H9 (cell line): ENCODE results near the gene HMGCLL1. TPM values are rescaled to one million over a fixed set of nuclear protein-coding genes. Genes with fewer than 3 reads are reported as not detected.

Experiments
- DNase-seq: peaks from one replicate; pipeline ENCODE4 v3.0.0-alpha.2; 2017
- H2AFZ ChIP-seq: one replicate; pipeline ENCODE4 v1.6.1; 2013; ENCODE audit warnings: mild to moderate bottlenecking, low read length, control low read depth, moderate library complexity
- H2AK5ac ChIP-seq: 2 replicates; pipeline ENCODE4 v1.6.1; 2013; ENCODE audit warnings: low read length, control low read depth, mixed read lengths; ENCODE audit not compliant: insufficient read length
- H2BK120ac ChIP-seq: one replicate; pipeline ENCODE4 v1.6.1; 2013; ENCODE audit warnings: low read depth, mild to moderate bottlenecking, low read length, control low read depth, inconsistent platforms; ENCODE audit not compliant: poor library complexity, severe bottlenecking
- H2BK12ac ChIP-seq: 2 replicates; pipeline ENCODE4 v1.6.1; 2013; ENCODE audit warnings: low read length, control low read depth, mixed read lengths, low read depth; ENCODE audit not compliant: insufficient read length
- H2BK15ac ChIP-seq: 2 replicates; pipeline ENCODE4 v1.6.1; 2013; ENCODE audit warnings: low read depth, low read length, control low read depth
- H2BK20ac ChIP-seq: one replicate; pipeline ENCODE4 v1.6.1; 2013; ENCODE audit warnings: low read depth, mild to moderate bottlenecking, low read length, control low read depth, inconsistent platforms; ENCODE audit not compliant: poor library complexity, severe bottlenecking
- H2BK5ac ChIP-seq: 2 replicates; pipeline ENCODE4 v1.6.1; 2013; ENCODE audit warnings: low read length, control low read depth, mixed read lengths; ENCODE audit not compliant: insufficient read length
- H3K14ac ChIP-seq: 2 replicates; pipeline ENCODE4 v1.6.1; 2013; ENCODE audit warnings: low read length, control low read depth; ENCODE audit not compliant: insufficient read depth
- H3K18ac ChIP-seq: 2 replicates; pipeline ENCODE4 v1.6.1; 2013; ENCODE audit warnings: low read depth, mild to moderate bottlenecking, mixed read lengths, low read length, control low read depth; ENCODE audit not compliant: insufficient read length
- H3K23ac ChIP-seq: 2 replicates; pipeline ENCODE4 v1.6.1; 2013; ENCODE audit warnings: low read length, control low read depth, mixed read lengths, low read depth; ENCODE audit not compliant: insufficient read length
- H3K23me2 ChIP-seq: 2 replicates; pipeline ENCODE4 v1.6.1; 2013; ENCODE audit warnings: low read depth, mild to moderate bottlenecking, mixed read lengths, low read length, control low read depth; ENCODE audit not compliant: insufficient read length, poor library complexity, severe bottlenecking
- H3K27ac ChIP-seq: 2 replicates; pipeline ENCODE4 v1.5.1; 2013; ENCODE audit warnings: low read length, control low read depth, mixed read lengths, low read depth; ENCODE audit not compliant: insufficient read length
- H3K27me3 ChIP-seq: 2 replicates; pipeline ENCODE4 v1.6.1; 2013; ENCODE audit warnings: low read length, control low read depth, inconsistent platforms; ENCODE audit not compliant: insufficient read depth
- H3K4ac ChIP-seq: 2 replicates; pipeline ENCODE4 v1.6.1; 2013; ENCODE audit warnings: low read depth, mild to moderate bottlenecking, control low read depth, inconsistent platforms, low read length, moderate library complexity
- H3K4me1 ChIP-seq: 2 replicates; pipeline ENCODE4 v1.6.1; 2013; ENCODE audit warnings: low read length, control low read depth, inconsistent platforms; ENCODE audit not compliant: insufficient read depth
- H3K4me2 ChIP-seq: 2 replicates; pipeline ENCODE4 v1.6.1; 2013; ENCODE audit warnings: low read length, control low read depth, mixed read lengths; ENCODE audit not compliant: insufficient read length, insufficient read depth
- H3K56ac ChIP-seq: 2 replicates; pipeline ENCODE4 v1.6.1; 2013; ENCODE audit warnings: low read depth, mild to moderate bottlenecking, mixed read lengths, low read length, control low read depth; ENCODE audit not compliant: insufficient read length
- H3K79me1 ChIP-seq: 2 replicates; pipeline ENCODE4 v1.6.1; 2013; ENCODE audit warnings: low read depth, mild to moderate bottlenecking, moderate library complexity, low read length, control low read depth, inconsistent platforms; ENCODE audit not compliant: insufficient read depth, poor library complexity, severe bottlenecking
- H3K79me2 ChIP-seq: 2 replicates; pipeline ENCODE4 v1.6.1; 2013; ENCODE audit warnings: low read length, control low read depth, inconsistent platforms; ENCODE audit not compliant: insufficient read depth
- H3K9ac ChIP-seq: 2 replicates; pipeline ENCODE4 v1.6.1; 2013; ENCODE audit warnings: low read length, control low read depth, mixed read lengths; ENCODE audit not compliant: insufficient read length; ENCODE audit errors: extremely low read depth
- H3K9me3 ChIP-seq: one replicate; pipeline ENCODE4 v1.6.1; 2013; ENCODE audit warnings: low read depth, low read length, inconsistent platforms; ENCODE audit not compliant: control insufficient read depth
- H3T11ph ChIP-seq: one replicate; pipeline ENCODE4 v1.6.1; 2013; ENCODE audit warnings: mild to moderate bottlenecking, low read length, control low read depth, inconsistent platforms
- H4K20me1 ChIP-seq: one replicate; pipeline ENCODE4 v1.6.1; 2013; ENCODE audit not compliant: control insufficient read depth, insufficient read length, insufficient read depth
- H4K5ac ChIP-seq: 2 replicates; pipeline ENCODE4 v1.6.1; 2013; ENCODE audit warnings: low read depth, mild to moderate bottlenecking, mixed read lengths, low read length, control low read depth; ENCODE audit not compliant: insufficient read length
- H4K8ac ChIP-seq: replicated peaks from 2 replicates; pipeline ENCODE4 v1.6.1; 2013; ENCODE audit warnings: low read length, control low read depth, mixed read lengths, low read depth; ENCODE audit not compliant: insufficient read length
- H4K91ac ChIP-seq: 2 replicates; pipeline ENCODE4 v1.6.1; 2013; ENCODE audit warnings: low read depth, mild to moderate bottlenecking, moderate library complexity, mixed read lengths, low read length, control low read depth; ENCODE audit not compliant: insufficient read length
- H3K27ac Mint-ChIP-seq, 3 experiments: 2 replicates in 2 of 3; 3 replicates in 1 of 3; pipeline ENCODE4 v1.8.0; 2020 to 2021; ENCODE audit warnings: mixed read lengths in 3 of 3, mild to moderate bottlenecking in 1 of 3, moderate library complexity in 1 of 3
- H3K27me3 Mint-ChIP-seq: 2 replicates; pipeline ENCODE4 v1.8.0; 2021; ENCODE audit warnings: low read depth, mild to moderate bottlenecking, moderate library complexity, mixed read lengths
- H3K36me3 Mint-ChIP-seq, 3 experiments: 2 replicates in 2 of 3; 3 replicates in 1 of 3; pipeline ENCODE4 v1.8.0; 2020 to 2021; ENCODE audit warnings: low read depth in 3 of 3, mixed read lengths in 3 of 3; ENCODE audit not compliant: insufficient read depth in 1 of 3
- H3K4me1 Mint-ChIP-seq, 2 experiments: 2 replicates each; pipeline ENCODE4 v1.8.0; 2020; ENCODE audit warnings: mixed read lengths in 2 of 2
- H3K4me3 Mint-ChIP-seq, 2 experiments: 2 replicates in 1 of 2; 3 replicates in 1 of 2; pipeline ENCODE4 v1.8.0; 2020 to 2021; ENCODE audit warnings: mild to moderate bottlenecking in 2 of 2, mixed read lengths in 2 of 2, moderate library complexity in 1 of 2
- H3K9me3 Mint-ChIP-seq, 2 experiments: 2 replicates in 1 of 2; 3 replicates in 1 of 2; pipeline ENCODE4 v1.8.0; 2020; ENCODE audit warnings: mild to moderate bottlenecking in 2 of 2, mixed read lengths in 2 of 2, moderate library complexity in 1 of 2
- CTCF ChIP-seq: fragments of 200-600 bp; sonication (generic); conservative IDR thresholded peaks from 3 replicates; pipeline ENCODE4 v1.8.0; 2021; ENCODE audit warnings: antibody characterized with exemption, mild to moderate bottlenecking
- WGBS: extraction: QIAGEN DNeasy Blood & Tissue Kit; methylation state at CpG from one replicate; pipeline ENCODE4 v1.1.7; 2013; ENCODE audit warnings: missing lambda C conversion rate, low lambda C conversion rate, mixed read lengths; ENCODE audit not compliant: insufficient read length; ENCODE audit errors: extremely low coverage; 5-methylcytosine and 5-hydroxymethylcytosine counted together
- total RNA-seq: library from RNA; stranded (reverse); gene quantifications from 2 replicates; pipeline ENCODE4 v1.2.1, GENCODE V29; 2021

The HMGCLL1 gene
- total RNA-seq, 1 experiment from 2014 or later: 0.24 TPM

GRCh38 chr6:55497694-55498093, 81.3 kb downstream of the HMGCLL1 start:
- peak overlapping the region; percentile 16 for H2AFZ ChIP-seq
- H3T11ph ChIP-seq: no peak overlapping the region
- no peak overlapping the region for H3K4me2 ChIP-seq
- H3K14ac ChIP-seq: no peak overlapping the region
- DNase-seq: no peak
- no peak overlapping the region for H2BK5ac ChIP-seq
- H2BK20ac ChIP-seq: no peak overlapping the region
- no peaks in the 10 kb centered on the region for H4K20me1 ChIP-seq
- no peak overlapping the region for H3K56ac ChIP-seq
- Mint-ChIP-seq H3K4me3 (no peak overlapping the region), H3K27me3 (no peaks in the 10 kb centered on the region), H3K36me3 (no peaks in the 10 kb centered on the region), H3K4me1 (peaks cover 6 to 7% of the 10 kb centered on the region in 2 experiments), H3K27ac (peak overlapping the region in 2 of 3 experiments; percentile 3 to 67; a peak in 3 of 7 replicates), H3K9me3 (no peaks in the 10 kb centered on the region)
- no peaks in the 10 kb centered on the region for H3K4me1 ChIP-seq
- no peak overlapping the region for H2BK12ac ChIP-seq
- H3K27me3 ChIP-seq: no peaks in the 10 kb centered on the region
- H3K79me1 ChIP-seq: no peaks in the 10 kb centered on the region
- H3K23me2 ChIP-seq: no peaks in the 10 kb centered on the region
- H3K23ac ChIP-seq: no peak overlapping the region
- H3K4ac ChIP-seq: no peak overlapping the region
- no peak overlapping the region for H4K91ac ChIP-seq
- H2BK15ac ChIP-seq: no peak overlapping the region
- H2BK120ac ChIP-seq: no peak overlapping the region
- no peak overlapping the region for H2AK5ac ChIP-seq
- H4K5ac ChIP-seq: no peak overlapping the region
- H3K18ac ChIP-seq: no peak overlapping the region
- no peaks in the 10 kb centered on the region for H3K79me2 ChIP-seq
- no peak overlapping the region for H3K9ac ChIP-seq
- TF ChIP-seq CTCF: no peak; the same call in 2 of the 3 replicates
- no peak overlapping the region for H3K27ac ChIP-seq
- no peak overlapping the region for H4K8ac ChIP-seq
- H3K9me3 ChIP-seq: no peaks in the 10 kb centered on the region
- no CpG with 5 or more reads among the region's 3 CpGs for WGBS
